Muscle of back (tissue), 11 donors: ENCODE results near the gene INSC. TPM values are rescaled to one million over a fixed set of nuclear protein-coding genes. Genes with fewer than 3 reads are reported as not detected.

ENCODE experiments used
- DNase-seq, 3 donors: peaks; one replicate each; pipeline versions ENCODE4 v3.0.0 to v3.0.0-alpha.2; 2013
- polyA plus RNA-seq, 10 donors: library from polyadenylated mRNA; unstranded; fragments of 120-200 nt; gene quantifications; one replicate each; pipeline ENCODE4 v1.2.1, GENCODE V29; 2013; ENCODE audit not compliant: insufficient read length in 10 of 10

INSC gene
- polyA plus RNA-seq, 10 donors: 0.88 to 3.1 (median 1.5) TPM

DNA sequence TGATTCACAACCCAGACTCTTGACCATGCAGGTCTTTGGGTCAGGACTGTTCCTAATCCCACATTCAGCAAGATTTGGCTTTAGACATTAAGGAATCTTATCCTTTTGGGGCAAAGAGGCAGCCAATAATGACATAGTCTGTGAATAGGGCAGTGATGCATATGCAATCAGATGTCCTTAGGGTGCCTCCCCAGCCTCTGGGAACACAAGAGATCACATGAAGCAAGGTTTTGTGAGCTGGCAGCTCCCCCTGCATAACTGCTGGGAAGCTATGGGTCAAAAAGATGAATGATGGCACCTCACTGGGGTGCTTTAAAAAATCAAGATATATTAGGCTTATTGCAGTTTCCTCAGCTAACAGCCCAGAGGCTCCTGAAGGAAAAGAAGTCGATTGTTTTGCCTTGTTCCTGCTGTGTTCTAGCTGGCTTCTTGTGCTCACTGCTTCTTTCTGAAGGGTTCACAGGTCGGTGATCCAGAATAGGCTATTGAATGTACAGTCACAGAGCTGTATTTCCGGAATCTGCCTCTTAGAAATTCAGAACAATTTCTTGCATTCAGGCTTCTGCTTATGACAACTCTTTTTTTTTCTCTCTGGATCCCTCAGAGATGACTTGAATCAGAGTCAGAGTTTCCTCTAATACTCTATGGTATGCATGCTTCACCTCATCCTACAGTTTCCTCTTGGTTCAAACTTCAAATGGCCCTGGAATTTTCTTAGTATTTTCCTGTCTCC, 31.7 kb downstream of the INSC start:
- DNase-seq: peak in 1 of 3 donors; percentile 36

DNA sequence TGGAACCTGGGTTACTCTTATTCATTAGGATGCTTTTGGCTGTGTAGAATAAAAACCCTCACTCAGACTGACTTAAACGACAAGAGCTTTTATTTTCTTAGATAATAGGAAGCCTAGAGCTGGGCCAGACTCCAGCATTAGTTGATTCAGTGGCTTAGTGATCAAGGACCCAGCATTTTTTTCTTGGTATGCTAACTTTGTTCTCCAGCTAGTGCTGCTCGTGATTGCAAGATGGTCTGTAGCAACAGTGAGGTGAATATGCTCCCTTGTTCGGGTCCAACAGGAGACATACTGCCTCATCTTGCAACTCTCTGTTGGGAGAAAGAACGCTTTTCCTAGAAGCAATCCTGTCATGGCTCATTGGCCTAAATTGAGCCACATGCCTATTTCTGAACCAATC, 33.4 kb downstream of the INSC start:
- DNase-seq: no peak

DNA sequence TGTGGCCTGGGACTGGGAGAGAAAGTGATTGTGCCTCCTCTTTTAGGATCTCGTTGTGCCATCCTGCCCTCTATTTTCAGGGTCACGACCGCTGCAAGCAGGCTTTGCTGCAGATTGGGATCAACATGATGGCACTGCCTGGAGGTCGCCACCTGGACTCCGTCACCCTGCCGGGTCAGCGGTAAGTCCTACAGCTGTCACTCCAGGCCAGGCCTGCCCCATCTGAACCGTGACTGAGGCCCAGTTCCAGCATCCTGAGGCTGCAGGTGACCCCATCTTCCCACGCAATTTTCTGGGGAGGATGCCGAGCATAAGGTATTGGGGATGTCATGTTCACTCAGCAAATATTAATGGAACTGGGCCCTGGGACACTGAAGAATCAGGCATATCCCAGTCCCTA, 34.3 kb downstream of the INSC start:
- DNase-seq: no peak

DNA sequence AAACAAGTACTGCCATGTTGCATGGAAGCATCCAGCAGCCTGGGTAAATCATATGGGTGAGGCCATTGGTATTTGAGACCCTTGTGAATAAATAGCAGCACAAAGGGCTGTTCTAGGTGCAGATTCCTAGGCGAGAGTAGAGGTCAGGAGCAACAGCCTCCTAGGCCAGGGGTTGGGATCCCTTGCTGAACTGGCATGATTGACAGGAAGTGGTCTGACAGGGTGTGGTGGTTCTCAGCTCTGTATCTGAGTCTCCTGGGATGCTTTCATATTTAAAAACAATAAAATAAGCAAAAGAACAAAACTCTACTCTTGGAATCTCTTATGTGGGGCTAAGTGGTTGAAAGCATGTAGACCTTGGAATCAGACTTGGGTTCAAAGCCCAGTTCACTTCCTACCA, 35.8 kb downstream of the INSC start:
- no peak for DNase-seq

DNA sequence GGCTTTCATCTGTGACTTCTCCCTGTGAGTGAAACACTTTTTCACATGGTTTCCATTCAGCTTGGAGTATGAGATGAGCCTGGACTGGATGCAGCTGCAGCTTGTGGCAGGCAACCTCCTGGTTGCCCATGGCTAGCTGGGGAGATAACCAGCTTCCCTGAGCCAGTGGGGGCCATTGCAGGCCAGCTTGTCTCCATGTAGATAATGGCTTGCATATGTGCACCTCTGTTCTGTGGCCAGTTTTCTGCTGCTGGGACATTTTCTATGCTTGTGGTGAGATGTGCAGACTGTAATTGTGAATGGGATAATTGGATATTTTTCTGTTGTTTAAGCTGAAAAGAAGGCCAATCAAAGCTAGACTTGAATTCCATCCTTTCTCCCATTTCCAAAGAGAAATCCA, 38.5 kb downstream of the INSC start:
- DNase-seq: no peak

DNA sequence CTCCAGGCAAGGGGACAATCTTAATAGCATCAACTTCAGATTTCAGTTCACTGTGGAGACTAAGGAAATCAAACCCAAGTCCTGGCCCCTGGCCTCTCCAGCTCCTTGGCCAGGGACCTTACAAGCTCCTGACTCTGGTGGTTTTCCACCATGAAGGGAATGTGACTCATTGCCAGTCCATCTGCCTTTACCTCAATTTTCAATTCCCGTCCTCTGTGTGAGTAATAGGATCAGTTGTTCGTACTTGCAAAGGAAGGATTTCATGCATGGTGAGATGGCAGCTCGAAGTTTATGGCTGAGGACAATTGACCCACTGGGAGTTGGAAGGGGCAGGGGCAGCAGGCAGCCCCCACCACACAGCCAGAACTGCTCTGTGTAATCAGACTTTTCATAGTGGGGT, 42.5 kb downstream of the INSC start:
- DNase-seq: peak in 1 of 3 donors; percentile 45

DNA sequence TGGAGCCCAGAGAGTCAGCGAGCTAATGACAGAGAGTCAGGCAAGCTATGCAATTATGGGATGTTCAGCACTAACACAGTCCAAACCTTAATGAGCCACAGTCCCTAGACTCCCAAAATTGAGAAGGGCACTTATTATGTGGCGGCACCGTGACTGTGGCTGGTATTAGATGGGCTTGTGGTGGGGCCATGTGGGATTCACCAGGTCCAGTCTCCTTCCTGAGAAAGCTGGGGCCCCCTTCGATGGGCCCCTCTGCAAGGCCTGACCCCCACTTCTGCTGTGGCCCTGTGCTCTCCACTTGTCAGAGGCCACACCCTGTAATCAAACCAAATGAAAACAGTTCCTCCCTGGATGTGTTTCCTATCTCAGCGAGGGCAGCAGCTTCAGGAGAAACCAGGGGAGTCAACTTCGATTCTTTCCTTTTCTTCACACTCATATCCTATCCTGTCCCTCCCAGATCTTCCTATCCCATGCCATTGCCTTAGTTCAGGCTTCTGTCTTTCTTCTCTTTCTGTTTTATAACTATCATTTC, 42.9 kb downstream of the INSC start:
- DNase-seq: no peak

DNA sequence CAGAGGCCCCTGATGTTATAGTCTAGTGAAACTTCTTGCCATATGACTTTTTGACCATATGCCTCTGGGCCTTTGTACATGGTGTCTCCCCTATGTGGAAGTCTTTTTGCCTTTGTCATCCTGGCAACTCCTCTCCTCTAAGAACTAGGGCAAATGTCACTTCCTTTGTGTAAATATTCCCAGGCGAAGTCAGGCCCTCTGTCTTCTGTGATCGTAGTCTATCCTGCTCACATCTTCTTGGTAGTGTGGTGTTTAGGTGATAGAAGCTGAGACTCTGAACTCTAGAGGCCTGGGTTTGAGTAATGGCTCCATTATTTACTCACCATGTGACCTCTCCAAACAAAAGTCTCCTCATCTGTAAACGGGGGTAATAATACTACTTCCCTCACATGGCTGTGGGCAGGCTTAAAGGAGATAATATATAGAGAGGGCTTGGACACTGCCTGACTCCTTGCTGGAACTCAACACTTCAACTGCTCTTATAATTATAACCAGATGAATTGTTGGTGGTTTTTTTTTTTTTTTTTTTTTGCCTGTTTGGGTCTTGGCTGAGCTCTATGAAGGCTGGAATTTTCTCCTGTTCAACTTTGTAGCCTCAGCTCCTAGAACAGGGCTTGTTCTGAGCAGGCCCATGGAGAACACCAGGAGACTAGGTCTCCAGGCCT, 43.8 kb downstream of the INSC start:
- peak in 1 of 3 donors; percentile 15 for DNase-seq

DNA sequence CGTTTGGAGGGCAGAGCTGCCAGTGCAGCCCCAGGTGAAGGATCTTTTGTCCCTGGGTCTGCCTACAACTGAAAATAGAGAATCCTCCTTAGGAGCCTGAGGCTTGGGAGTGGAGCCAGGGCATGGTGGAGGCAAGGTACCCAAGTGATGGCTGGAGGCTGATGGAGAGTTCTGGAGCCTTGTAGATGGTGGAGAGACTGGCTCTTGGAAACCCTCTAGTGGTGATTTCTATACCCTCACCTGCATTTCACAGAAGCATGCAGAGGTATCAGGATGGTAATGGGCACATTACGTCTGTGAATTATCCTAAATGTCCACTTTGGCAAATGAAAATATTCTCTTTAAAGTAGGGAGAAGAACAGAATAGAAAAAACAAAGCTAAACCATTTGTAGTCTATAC, 44.4 kb downstream of the INSC start:
- DNase-seq: no peak

DNA sequence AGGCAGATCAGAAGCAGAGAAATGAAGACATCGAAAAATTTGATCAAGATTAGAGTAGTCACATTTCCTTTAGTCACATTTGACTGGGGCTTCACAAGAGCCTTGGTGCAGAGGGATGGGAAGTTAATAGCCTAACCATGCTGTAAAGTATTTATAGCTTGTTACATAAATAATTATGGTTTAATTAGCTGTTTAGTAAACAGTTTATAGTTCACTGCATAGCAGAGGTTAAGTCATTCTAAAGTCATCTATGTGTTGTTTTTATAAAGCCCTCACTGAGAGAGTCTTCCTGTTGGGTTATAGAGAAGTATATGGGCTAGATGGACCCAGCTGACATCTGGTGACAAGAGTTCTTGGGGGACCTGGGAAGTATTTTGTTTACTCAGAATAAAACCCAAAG, 47.1 kb downstream of the INSC start:
- no peak for DNase-seq

DNA sequence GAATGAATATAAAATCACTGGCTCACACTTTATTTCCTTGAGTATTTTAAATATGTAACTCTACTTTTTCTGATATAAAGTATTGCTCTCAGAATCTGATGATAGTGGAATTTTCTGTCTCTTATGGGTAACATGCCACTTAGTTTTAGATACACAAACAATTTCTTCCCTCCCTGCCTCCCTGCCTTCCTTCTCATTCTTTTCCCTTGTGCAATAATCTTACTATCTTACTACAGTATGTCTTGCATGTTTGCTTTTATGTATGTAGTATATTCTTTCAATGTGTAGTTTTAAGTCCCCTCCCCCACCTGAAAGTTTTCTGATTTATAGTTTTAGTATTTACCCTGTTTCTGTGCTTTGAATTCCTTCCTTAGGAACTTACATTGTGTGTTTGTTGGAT, 48.4 kb downstream of the INSC start:
- DNase-seq: no peak

DNA sequence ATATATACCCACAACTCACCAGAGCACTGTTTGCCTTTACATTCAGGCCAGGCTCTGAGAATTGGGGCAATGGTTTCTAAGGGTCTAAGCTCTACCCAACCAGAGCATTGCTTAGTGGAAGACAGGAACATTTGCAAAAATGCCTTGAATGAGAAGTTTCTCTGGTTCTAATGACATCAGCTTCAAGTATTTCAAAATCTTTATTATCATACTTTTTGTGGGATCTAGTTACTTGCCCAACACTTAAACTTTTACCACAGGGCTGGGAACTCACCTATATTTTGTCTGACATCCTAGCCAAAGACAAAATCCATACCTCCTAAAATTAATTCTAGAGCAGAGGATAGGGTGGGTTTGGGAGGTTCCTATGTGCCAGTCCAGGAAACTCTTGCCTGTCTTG, 51.5 kb downstream of the INSC start:
- DNase-seq: no peak

DNA sequence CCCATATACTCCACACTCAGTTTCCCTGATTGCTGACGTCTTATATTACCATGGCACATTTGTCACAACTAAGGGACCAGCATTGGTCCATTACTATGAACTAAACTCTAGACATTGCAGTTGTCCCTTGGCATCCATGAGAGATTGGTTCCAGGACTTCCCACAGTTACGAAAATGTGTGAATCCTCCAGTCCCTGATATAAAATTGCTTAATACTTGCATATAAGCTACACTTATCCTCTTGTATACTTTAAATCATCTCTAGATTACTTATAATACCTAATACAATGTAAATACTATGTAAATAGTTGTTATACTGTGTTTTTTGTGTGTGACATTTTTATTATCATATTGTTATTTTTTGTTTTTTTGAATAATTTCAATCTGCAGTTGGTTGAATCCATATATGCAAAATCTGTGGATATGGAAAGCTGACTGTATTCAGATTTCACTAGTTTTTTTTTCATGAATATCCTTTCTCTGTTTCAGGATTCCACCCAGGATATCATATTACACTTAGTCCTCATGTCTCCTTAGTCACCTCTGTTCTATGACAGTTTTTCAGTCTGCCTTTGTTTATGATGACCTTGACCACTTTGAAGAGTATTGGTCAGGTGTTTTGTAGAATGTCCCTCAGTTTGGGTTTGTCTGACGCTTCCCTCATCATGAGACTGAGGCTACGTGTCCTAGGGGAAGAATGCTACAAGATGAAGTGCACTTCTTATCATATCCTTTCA, 55.3 kb downstream of the INSC start:
- DNase-seq: no peak

DNA sequence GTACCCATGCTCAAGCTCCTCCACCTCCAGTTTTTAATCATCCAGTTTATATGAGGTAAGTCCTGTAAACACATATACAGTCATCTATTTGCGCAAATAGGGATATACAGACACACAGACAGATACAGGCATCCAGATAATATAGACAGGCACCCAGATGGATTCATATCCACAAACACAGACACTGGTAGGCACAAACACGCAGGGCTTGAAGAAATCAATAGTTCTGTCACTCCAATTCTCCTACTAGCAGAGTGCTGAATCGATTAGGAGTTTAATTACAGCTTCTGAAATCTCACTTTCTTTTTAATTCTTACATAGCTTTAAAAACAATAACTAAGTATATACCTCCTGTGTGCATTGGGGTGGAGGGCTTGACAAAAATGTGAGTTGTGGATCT, 56.0 kb downstream of the INSC start:
- no peak for DNase-seq

DNA sequence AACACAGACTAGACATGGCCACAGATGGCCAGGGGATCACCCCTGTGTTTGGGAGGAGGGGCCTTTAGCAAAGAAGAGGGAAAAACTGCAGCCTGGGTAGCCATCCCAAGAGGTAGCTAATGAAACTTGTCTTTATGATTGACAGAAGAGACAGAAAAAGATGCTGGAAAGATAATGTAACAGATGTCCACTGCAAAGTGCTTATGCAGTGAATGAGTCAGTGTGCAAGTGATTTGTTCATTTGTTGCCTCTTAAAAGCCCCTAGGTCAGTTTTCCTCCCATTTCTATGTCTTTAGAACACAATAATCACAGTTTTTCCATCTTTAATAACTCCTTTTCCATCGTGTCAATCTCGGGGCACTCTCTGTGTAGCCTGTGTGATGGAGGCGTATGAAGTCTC, 57.2 kb downstream of the INSC start:
- no peak for DNase-seq

DNA sequence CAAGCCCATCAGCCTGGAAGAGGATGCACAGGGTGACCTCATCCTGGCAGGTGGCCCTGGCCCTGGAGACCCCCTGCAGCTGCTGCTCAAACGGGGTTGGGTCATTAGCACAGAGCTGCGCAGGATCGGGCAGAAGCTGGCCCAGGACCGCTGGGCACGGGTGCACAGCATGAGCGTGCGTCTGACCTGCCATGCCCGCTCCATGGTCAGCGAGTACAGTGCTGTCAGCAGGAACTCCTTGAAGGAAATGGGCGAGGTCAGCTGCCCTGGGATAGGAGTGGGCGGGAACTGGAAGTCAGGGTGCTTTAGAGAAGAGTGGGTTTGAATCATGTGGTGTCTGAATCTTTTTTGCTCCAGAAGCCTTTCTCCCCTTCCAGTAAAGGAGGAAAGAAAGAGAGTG, 61.1 kb downstream of the INSC start:
- no peak for DNase-seq

DNA sequence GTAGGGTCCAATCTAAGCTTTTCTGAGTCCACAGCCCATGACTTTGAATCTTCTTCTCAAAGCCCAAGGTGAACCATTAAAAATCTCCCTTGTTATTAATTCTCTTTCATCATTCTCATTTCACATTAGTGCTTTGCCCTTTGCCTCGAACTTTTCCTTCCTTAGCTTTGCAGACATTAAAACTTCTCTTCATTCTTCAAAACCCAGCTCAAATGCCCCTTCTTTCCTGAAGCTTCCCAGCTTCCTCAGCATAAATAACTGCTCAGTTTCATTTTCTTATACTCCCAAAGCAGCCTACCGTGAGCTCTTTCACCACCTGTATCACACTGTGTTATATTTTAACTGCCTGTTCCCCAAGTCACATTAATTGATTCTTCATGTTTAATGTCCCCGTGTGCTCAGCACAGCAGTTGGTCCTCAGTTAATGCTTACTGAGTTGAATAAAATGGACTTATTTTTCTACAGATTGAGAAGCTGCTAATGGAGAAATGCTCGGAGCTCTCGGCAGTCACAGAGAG, 62.0 kb downstream of the INSC start:
- DNase-seq: no peak

DNA sequence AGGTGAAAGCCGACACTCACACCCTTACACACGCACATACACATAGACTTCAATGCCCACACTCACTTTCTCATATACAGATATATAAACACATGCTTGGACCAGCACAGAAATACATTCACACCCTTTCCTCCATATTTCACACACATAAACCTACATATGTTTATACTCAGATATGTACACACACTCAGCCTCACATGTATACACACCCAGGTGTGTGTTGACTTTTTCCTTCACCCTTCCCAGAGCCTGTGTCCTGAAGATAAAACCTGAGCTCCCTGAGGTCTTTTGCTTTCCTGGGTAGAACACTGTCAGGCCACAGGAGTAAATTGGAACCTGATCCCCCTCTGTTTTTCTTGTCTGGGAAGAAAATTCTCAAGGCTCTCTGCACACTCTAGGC, 62.8 kb downstream of the INSC start:
- no peak for DNase-seq

DNA sequence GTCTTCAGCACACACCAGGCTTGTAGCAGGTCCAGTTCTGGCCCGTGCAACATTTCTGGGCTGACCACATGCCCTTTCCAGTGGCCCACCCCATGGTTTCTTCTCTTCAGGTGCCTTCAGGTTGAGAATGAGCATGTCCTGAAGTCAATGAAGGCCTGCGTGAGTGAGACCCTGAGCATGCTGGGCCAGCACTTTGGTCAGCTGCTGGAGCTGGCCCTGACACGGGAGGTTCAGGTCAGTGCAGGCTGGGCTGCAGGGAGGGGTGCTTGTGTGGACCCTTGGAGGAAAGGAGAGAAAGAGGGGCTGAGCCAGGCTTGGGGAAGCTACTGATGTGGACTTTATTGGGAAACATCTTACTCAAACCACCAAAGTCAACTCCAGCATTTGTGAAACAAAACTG, 63.5 kb downstream of the INSC start:
- no peak for DNase-seq

DNA sequence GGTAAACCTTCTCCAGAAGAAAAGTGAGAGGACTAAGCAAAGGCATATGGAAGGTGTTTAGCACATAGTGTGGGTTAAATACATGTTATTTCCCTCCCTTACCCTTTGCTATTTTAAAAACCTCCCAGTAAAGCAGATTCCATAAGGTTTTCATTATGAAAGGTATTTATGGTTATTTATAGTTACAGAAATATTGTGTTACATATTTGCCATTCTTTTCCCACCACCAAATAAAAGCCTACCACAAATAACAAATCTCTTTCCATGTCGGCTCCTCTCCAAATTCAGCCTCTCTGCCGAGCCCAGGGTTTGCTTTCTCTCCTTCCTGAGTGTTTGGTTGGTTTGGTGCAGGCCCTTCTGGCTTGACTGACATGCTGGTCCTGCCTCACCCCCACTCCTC, 64.4 kb downstream of the INSC start:
- peak in 2 of 3 donors; percentile 36 to 59 for DNase-seq

DNA sequence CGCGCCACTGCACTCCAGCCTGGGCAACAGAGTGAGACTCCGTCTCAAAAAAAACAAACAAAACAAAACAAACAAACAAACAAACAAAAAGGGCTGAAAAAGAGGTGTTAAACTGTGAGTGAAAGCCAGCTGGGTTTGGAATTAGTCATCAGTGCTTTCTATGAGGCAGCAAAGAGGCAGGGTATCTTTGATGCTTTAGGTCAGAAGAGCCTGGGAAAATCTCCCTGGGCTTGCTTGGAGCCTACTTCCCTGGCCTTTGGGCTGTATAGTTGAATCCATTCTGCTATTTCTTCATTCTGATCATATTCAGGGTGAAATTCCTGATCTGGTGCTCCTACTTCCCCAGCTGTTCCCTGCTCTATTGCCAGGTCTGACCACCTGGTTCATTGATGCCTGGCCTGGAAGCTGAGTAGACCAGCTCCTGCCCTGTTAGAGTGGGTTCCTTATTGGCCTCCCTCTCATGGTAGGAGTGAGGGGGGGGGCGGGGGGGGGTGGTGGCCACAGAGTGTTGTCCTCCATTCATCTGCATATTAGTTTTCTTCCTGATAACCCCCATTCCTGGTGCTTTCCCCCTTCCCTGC, 65.6 kb downstream of the INSC start:
- no peak for DNase-seq

DNA sequence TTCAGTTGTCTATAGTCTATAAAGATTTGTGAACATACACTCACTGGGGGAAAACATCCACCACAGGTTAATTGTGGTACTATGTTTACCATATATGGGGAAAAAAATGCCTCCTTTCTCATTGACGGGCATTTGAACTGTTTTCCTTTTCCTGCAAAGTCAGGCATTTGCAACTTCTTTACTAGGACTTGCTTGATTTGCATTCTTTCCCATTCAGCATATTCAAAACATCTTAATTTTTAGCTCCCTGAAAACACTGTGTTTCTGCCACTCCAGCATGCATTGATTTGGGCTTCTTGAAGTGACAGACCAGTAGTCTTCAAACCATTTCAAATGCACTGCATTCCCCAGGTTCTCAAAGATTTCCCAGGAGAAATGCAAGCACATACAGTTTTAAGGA, 67.6 kb downstream of the INSC start:
- DNase-seq: no peak
